Activated naive CD8-positive, alpha-beta T cell treated with anti-CD3 and anti-CD28 coated beads, Interleukin-2, amount 50 U/mL, for 24 hours (primary cell): ENCODE data around the gene AOX1.
"Not testable (repeated sequence)": the region's sequence is repeated elsewhere in the genome, so short reads cannot be mapped to it uniquely, and the experiment has no call there.

Experiments used
- ATAC-seq: fragments of 150-1000 bp; cut with Tn5 transposase; one replicate; pipeline ENCODE4 v1.10.0; 2021
- DNase-seq: peaks from one replicate; pipeline ENCODE4 v3.0.0; 2021
- H3K27ac Mint-ChIP-seq: one replicate; pipeline ENCODE4 v1.8.0; 2021; ENCODE audit warnings: mild to moderate bottlenecking, mixed read lengths
- H3K27me3 Mint-ChIP-seq: one replicate; pipeline ENCODE4 v1.8.0; 2021; ENCODE audit warnings: mixed read lengths
- H3K36me3 Mint-ChIP-seq: one replicate; pipeline ENCODE4 v1.8.0; 2021; ENCODE audit warnings: low read depth, mixed read lengths
- H3K4me1 Mint-ChIP-seq: one replicate; pipeline ENCODE4 v1.8.0; 2021; ENCODE audit warnings: mixed read lengths
- H3K4me3 Mint-ChIP-seq: one replicate; pipeline ENCODE4 v1.8.0; 2021; ENCODE audit warnings: mild to moderate bottlenecking, moderate library complexity, mixed read lengths
- H3K9me3 Mint-ChIP-seq: one replicate; pipeline ENCODE4 v1.8.0; 2021; ENCODE audit warnings: mixed read lengths

The AOX1 gene

DNA sequence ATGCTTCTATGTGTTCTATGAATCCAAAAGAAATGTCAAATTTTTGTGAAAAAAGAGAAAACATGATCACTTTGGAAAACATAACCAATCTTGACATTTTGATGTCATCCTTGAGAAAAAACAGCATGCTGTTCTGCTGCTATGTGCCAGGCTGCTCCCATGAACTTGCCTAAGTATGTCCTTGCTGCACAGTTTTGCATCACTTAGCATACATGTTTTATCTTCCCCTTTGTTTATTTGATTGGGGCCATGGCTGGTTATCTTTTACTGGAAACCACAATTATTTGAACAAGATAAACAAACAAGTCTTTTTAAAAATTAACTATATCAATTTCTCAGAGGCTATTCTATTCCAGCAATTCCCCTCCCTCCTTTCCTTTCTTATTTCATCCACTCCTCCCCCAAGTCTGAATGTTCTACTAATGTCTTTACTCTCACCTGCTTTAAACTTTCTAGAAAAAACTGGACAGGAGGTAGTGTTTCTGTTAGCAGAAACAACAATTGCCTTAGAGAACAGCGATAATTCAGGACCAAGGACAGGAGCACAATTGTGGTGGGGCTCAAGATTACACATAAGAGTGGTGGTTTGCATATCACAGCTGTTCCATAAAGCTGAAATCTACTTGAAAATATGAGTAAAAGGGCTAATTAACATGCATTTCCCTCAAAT, 6.7 kb downstream of the AOX1 start:
- DNase-seq (no peak), ATAC-seq (no peak)
- Mint-ChIP-seq H3K27ac (no peak overlapping the region), H3K4me1 (no peaks in the 10 kb centered on the region), H3K27me3 (peaks cover 3% of the 10 kb centered on the region), H3K4me3 (no peak overlapping the region), H3K36me3 (no peaks in the 10 kb centered on the region), H3K9me3 (no peaks in the 10 kb centered on the region)

DNA sequence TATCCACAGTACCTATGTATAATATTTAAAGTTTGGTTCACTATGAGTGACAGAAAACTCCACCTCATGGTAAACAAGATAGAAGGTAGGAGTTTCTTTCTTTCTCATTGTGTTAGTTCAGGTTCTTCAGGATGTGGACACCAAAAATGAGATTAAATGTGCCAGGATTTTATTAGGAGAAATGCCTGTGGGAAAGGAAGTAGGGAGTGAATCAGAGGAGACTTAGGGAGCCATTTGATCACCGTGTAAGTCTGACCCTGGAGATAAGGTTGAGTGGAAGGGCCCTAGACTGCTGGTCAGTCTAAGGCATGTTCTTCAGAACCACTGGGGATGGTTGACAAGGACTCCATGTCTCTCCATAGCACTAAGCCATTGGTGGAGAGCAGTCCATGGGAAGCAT, 8.1 kb downstream of the AOX1 start:
- DNase-seq (no peak), ATAC-seq (no peak)
- H3K4me3 Mint-ChIP-seq: no peak overlapping the region
- no peaks in the 10 kb centered on the region for H3K36me3 Mint-ChIP-seq
- H3K27ac Mint-ChIP-seq: no peak overlapping the region
- no peaks in the 10 kb centered on the region for H3K4me1 Mint-ChIP-seq
- H3K9me3 Mint-ChIP-seq: no peaks in the 10 kb centered on the region
- H3K27me3 Mint-ChIP-seq: peaks cover 3% of the 10 kb centered on the region

DNA sequence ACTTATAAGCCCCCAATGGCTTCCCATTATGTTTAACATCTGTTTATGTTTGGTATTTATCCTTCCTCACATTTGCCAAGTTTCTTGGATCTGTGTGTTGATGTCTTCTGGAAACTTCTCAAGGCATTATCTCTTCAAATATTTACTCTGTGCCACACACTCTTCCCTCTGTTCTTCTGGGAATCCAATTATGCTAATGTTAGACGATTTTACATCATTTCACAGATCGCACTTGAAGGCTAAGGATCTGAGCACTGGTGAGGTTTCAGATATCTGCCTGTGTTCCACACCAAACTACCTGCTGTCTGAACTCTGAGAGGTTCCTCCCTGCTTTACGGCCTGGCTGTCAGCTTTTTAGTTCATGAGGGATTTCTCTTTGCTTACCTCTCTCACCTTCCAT, 10.1 kb downstream of the AOX1 start:
- ATAC-seq (no peak), DNase-seq (no peak)
- Mint-ChIP-seq H3K27me3 (peaks cover 2% of the 10 kb centered on the region), H3K4me3 (no peak overlapping the region), H3K36me3 (no peaks in the 10 kb centered on the region), H3K4me1 (no peaks in the 10 kb centered on the region), H3K9me3 (no peaks in the 10 kb centered on the region), H3K27ac (no peak overlapping the region)

DNA sequence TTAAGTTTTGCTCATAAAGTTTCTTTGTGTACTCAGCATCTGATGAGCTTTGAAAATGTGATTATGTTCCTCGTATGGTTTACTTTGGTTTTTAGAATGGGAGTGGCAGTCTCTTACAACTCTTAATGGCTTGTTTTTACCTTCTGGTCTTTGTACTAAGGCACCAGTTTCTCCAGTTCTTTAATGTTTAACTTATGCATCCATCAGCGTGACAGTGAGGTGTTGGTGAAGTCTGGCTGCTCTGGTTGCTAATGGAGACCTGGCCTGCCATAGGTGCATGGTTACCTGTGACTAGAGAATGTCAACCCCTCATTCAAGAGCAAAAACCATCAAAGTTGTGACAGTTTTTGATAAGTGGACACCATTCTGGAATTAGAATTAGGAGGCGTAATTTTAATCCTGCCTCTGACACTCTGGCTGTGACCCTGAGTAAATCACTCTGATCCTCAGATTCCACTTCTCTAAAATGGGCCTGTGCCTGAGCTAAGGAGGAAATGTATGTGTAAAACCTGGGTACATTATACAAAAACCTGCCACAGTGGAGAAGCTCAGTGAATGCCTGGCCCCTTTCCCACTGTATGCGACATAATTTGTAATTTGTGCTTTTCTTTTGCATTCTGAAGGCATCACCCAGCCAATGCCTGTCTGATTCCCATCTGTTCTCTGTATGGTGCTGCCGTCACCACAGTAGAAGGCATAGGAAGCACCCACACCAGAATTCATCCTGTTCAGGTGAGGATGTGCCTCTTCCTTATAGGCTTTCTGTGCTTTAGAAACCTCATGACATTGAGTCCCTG, 11.2 kb downstream of the AOX1 start:
- no peaks in the 10 kb centered on the region for H3K9me3 Mint-ChIP-seq
- H3K27me3 Mint-ChIP-seq: peaks cover 2% of the 10 kb centered on the region
- H3K4me1 Mint-ChIP-seq: no peaks in the 10 kb centered on the region
- H3K27ac Mint-ChIP-seq: no peak overlapping the region
- no peak for ATAC-seq
- no peaks in the 10 kb centered on the region for H3K36me3 Mint-ChIP-seq
- H3K4me3 Mint-ChIP-seq: no peak overlapping the region
- no peak for DNase-seq

DNA sequence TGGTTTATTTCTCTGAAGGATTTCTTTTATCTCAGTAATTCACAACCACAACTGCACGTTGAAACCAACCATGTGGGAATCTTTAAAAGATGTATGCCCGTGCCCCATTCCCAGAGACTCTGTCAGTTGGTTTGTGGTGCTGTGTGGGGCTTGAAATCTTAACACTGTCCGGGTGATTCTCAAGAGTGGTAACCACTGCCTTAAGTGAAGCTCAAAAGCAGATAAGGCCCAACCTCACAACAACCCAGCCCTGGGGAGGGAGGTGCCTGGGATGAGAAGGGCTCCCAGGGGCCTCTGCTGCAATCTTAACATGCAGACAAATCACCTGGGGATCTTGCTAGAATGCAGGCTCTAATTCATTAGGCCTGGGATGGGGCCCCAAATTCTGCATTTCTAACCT, 13.4 kb downstream of the AOX1 start:
- ATAC-seq (no peak), DNase-seq (no peak)
- no peaks in the 10 kb centered on the region for H3K4me1 Mint-ChIP-seq
- no peaks in the 10 kb centered on the region for H3K36me3 Mint-ChIP-seq
- no peak overlapping the region for H3K4me3 Mint-ChIP-seq
- no peaks in the 10 kb centered on the region for H3K27me3 Mint-ChIP-seq
- H3K9me3 Mint-ChIP-seq: no peaks in the 10 kb centered on the region
- no peak overlapping the region for H3K27ac Mint-ChIP-seq

DNA sequence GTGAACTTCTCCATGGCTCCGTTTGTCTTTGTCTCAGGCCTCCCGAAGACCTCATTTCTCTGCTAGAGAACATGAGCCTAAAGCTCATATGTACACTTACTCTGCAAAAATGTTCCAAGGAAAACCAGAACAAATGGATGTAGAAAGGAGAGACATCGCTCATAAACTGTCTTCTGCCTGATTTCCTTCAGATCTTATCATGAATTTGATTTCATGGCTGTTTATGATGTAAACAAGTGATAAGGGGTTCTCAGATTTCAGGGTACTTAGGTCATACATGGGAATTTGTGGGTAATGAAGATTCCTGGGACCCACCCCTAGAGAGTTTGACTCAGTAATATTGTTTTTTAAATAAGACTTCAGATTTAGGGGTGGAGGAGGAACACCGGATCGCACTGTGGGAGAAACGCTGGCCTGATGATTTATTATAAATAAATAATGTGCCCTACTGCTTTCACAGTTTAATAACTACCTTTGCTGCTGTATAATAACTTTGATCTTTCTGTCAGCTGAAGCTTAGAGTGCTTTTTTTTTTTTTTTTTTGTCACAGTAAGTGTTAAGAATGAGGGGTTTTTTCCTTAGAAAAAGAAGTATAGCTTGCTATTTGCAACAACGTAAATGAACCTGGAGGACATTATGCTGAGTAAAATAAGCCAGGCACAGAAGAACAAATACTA, 14.9 kb downstream of the AOX1 start:
- H3K4me3 Mint-ChIP-seq: no peak overlapping the region
- no peak for DNase-seq
- H3K27ac Mint-ChIP-seq: no peak overlapping the region
- ATAC-seq: no peak
- no peaks in the 10 kb centered on the region for H3K9me3 Mint-ChIP-seq
- H3K36me3 Mint-ChIP-seq: no peaks in the 10 kb centered on the region
- no peaks in the 10 kb centered on the region for H3K4me1 Mint-ChIP-seq
- no peaks in the 10 kb centered on the region for H3K27me3 Mint-ChIP-seq

DNA sequence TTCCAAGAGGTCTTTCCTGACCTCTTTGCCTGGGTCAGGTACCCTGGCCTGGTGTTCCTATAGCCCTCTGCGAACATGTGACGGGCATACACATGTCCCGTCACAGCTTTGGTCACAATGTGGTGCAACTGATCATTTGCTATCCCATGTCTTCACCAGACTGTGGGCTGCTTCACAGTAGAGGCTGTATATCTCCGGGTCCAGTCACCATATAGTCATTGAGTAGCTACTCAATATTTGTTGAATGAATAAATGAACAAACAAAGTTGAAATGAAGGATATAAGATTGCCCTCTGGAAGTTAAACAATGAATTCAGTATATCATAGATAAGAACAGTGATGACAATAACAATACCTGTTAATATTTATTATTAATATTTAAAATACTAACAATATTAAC, 16.8 kb downstream of the AOX1 start:
- Mint-ChIP-seq H3K9me3 (no peaks in the 10 kb centered on the region), H3K27ac (no peak overlapping the region), H3K4me1 (no peaks in the 10 kb centered on the region), H3K4me3 (no peak overlapping the region), H3K36me3 (no peaks in the 10 kb centered on the region), H3K27me3 (no peaks in the 10 kb centered on the region)
- DNase-seq (no peak), ATAC-seq (no peak)

DNA sequence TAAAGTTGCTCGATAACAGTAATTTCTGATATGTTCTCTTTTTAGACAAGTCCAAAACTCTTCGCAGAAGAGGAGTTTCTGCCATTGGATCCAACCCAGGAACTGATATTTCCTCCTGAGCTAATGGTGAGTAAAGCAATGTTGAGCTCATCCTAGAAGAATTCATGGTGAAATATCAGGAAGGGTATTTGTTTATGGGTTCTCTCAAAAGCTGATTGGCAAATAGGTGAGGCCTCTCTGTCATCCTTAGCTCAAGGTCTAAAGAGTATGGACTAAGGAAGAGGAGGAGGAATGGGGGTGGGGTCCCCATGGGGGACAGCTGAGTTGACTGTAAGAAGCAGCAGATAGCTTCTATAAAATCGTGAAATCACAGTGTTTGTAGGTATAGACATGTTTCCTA, 18.2 kb downstream of the AOX1 start:
- ATAC-seq (no peak), DNase-seq (no peak)
- Mint-ChIP-seq H3K36me3 (no peaks in the 10 kb centered on the region), H3K27ac (no peak overlapping the region), H3K27me3 (no peaks in the 10 kb centered on the region), H3K4me3 (no peak overlapping the region), H3K4me1 (no peaks in the 10 kb centered on the region), H3K9me3 (no peaks in the 10 kb centered on the region)

DNA sequence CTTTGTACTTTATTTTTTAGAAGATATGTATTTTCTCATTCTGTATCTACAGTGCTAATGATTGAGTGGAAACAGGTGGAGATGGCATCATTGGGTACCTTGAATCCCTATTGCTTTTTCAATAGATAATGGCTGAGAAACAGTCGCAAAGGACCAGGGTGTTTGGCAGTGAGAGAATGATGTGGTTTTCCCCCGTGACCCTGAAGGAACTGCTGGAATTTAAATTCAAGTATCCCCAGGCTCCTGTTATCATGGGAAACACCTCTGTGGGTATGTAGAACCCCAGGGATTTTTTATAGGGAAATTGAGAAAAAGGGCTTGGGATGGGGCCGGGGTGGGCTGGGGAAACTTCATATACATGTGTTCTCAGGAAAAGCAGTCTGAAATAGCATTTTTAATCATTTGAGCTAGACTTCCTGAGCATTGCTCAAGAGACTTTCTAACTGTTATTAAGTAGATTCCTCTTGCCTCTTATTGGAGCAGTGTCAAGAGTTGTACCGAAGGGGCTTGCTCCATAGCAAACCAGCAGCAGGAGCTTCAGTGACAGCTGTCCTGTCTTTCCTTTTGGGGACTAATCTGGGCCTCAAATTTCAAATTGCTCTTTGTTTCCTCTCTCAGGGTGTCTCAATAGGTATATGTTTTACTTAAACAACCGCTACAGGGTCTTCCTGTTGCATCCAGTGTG, 18.9 kb downstream of the AOX1 start:
- DNase-seq (no peak), ATAC-seq (no peak)
- Mint-ChIP-seq H3K4me1 (no peaks in the 10 kb centered on the region), H3K4me3 (no peak overlapping the region), H3K9me3 (no peaks in the 10 kb centered on the region), H3K36me3 (no peaks in the 10 kb centered on the region), H3K27me3 (peaks cover 2% of the 10 kb centered on the region), H3K27ac (no peak overlapping the region)

DNA sequence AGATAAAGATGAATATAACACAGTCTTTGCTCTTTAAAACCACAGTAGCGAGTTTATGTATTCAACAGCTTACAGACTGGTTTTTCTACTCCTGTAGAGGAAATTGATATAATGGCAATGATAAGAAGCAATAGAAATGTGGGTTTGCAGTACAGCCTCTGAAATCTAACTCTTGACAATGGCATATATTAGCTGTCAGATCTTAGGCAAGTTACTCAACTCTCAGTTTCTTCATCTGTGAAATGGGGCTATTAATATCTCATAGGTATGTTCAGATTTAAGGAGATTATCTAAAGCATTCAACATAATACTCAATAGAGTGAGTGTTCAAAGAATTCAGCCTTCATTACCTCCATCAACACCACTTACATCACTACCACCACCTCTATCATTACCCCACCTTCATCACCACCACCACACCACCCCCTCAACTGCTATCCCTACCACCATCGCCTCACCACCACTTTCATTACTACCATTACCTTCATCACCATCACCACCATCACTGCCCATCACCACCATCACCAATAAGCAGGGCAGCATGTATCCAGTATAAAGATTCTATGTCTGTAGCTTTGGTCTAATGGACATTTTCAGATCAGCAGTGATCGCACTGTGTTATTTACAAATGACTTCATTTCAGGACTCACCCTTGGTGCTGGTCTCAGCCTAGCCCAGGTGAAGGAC, 22.7 kb downstream of the AOX1 start:
- DNase-seq: no peak
- Mint-ChIP-seq H3K4me3 (no peak overlapping the region), H3K27ac (no peak overlapping the region), H3K4me1 (no peaks in the 10 kb centered on the region), H3K36me3 (no peaks in the 10 kb centered on the region), H3K9me3 (no peaks in the 10 kb centered on the region), H3K27me3 (peaks cover 10% of the 10 kb centered on the region)
- ATAC-seq: no peak

DNA sequence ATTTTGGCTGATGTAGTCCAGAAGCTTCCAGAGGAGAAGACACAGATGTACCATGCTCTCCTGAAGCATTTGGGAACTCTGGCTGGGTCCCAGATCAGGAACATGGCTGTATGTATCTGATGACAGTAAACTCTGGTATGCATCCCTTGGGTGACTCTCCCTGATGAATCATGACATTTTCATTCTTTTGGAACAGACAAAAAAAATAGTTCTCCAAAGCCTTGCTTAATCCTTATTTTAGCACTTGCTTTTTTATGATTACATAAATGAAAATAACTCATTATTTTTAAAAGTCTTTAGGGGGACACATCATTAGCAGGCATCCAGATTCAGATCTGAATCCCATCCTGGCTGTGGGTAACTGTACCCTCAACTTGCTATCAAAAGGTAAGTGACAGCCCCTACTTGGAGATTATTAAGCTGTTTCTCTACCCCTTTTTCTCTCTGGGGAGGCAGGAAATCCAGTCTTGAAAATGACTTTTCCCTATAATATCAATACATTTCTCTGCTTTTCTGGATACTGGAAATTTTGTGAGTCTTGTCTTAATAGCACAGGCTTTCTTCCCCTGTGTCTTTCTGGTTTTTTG, 23.3 kb downstream of the AOX1 start:
- ATAC-seq (no peak), DNase-seq (no peak)
- H3K4me3 Mint-ChIP-seq: no peak overlapping the region
- no peak overlapping the region for H3K27ac Mint-ChIP-seq
- peaks cover 10% of the 10 kb centered on the region for H3K27me3 Mint-ChIP-seq
- no peaks in the 10 kb centered on the region for H3K4me1 Mint-ChIP-seq
- H3K36me3 Mint-ChIP-seq: no peaks in the 10 kb centered on the region
- H3K9me3 Mint-ChIP-seq: no peaks in the 10 kb centered on the region

DNA sequence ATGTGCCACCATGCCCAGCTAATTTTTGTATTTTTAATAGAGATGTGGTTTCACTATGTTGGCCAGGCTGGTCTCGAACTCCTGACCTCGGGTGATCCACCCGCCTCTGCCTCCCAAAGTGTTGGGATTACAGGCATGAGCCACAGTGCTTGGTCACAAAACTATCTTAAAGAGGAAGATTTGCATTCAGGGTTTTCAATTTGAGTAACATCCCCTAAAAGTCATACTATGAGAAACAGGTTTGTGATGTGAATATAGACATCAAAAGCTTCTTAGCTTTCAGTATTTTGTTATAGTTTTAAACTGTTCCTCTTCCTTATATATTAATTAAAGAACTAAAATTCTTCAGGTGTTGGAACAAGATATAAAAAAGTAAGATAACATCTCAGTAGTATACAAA, 24.4 kb downstream of the AOX1 start:
- H3K36me3 Mint-ChIP-seq, H3K27ac Mint-ChIP-seq, H3K4me3 Mint-ChIP-seq, ATAC-seq, H3K9me3 Mint-ChIP-seq, H3K4me1 Mint-ChIP-seq, DNase-seq: not testable (repeated sequence)
- H3K27me3 Mint-ChIP-seq: peaks cover 10% of the 10 kb centered on the region

DNA sequence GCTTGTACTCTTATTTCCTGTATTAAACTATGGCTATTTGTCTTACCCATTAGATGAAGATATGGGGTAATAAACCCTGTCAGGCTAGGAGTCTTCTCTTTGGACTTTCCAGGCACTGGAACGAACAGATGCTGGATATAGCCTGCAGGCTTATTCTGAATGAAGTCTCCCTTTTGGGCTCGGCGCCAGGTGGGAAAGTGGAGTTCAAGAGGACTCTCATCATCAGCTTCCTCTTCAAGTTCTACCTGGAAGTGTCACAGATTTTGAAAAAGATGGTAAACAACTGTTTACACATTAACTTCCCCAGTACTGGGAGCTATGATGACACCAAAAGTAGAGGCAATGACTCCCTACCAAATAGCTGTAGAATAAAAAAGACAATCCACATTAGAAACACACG, 27.9 kb downstream of the AOX1 start:
- Mint-ChIP-seq H3K36me3 (no peaks in the 10 kb centered on the region), H3K4me3 (no peak overlapping the region), H3K27ac (no peak overlapping the region), H3K9me3 (no peaks in the 10 kb centered on the region), H3K4me1 (peaks cover 8% of the 10 kb centered on the region), H3K27me3 (peaks cover 10% of the 10 kb centered on the region)
- no peak for DNase-seq
- ATAC-seq: no peak

DNA sequence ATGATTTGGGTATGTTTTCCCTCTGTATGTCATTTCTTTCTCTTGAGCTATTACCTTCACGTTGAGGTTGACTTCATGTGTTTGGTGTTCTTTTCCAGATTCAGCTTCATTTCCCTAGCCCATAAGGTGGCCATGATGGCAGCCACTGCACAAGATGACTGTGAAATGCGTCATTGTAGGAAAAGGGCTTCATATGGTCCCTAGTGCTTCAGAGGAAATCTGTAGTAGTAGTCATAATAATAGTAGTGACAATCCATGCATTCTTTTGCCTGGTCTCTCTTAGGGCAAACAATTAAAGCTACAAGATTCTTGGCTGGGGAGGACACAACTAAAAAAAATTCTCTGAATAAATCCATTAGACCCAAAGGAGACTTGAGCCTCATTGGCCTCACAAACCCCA, 28.4 kb downstream of the AOX1 start:
- H3K36me3 Mint-ChIP-seq: no peaks in the 10 kb centered on the region

More for the DNA sequence above, 28.4 kb downstream of the AOX1 start:
- Mint-ChIP-seq H3K27me3 (peaks cover 10% of the 10 kb centered on the region), H3K4me3 (no peak overlapping the region), H3K9me3 (no peaks in the 10 kb centered on the region), H3K27ac (no peak overlapping the region), H3K4me1 (peaks cover 8% of the 10 kb centered on the region)
- no peak for ATAC-seq
- no peak for DNase-seq
